ENCODE data around the gene GABRR3. TPM values are rescaled to one million over a fixed set of nuclear protein-coding genes. Genes with fewer than 3 reads are reported as not detected.
A peak's percentile ranks its signal among the peaks of the same experiment; 100 is the strongest.
"Not testable (repeated sequence)": the region's sequence is repeated elsewhere in the genome, so short reads cannot be mapped to it uniquely, and the experiment has no call there.

The GABRR3 gene
- polyA plus RNA-seq, 1 donor = not detected

- no peak for DNase-seq (ENCODE audit: low read depth)
Measured at GRCh38 chr3:98021830-98022560, 13.1 kb downstream of the GABRR3 start.

- DNase-seq (ENCODE audit: low read depth) = no peak
Measured at GRCh38 chr3:98020412-98020811, 14.7 kb downstream of the GABRR3 start.

GRCh38 chr3:98018301-98018700, 16.8 kb downstream of the GABRR3 start:
- DNase-seq (ENCODE audit: low read depth) = no peak

GRCh38 chr3:98014268-98014585, 20.9 kb downstream of the GABRR3 start:
- DNase-seq (ENCODE audit: low read depth) = no peak

GRCh38 chr3:98013411-98014267, 21.5 kb downstream of the GABRR3 start:
- DNase-seq (ENCODE audit: low read depth) = no peak

GRCh38 chr3:98012979-98013378, 22.1 kb downstream of the GABRR3 start:
- peak; percentile 77 for DNase-seq (ENCODE audit: low read depth)

- DNase-seq (ENCODE audit: low read depth) = not testable (repeated sequence)
Measured at GRCh38 chr3:98010883-98011449, 24.1 kb downstream of the GABRR3 start.

- DNase-seq (ENCODE audit: low read depth) = no peak
Measured at GRCh38 chr3:98010194-98010882, 24.8 kb downstream of the GABRR3 start.

GRCh38 chr3:98008855-98009254, 26.3 kb downstream of the GABRR3 start:
- no peak for DNase-seq (ENCODE audit: low read depth)

GRCh38 chr3:98005438-98005837, 29.7 kb downstream of the GABRR3 start:
- no peak for DNase-seq (ENCODE audit: low read depth)

GRCh38 chr3:98004721-98005120, 30.4 kb downstream of the GABRR3 start:
- DNase-seq (ENCODE audit: low read depth) = no peak

GRCh38 chr3:98003306-98003969, 31.7 kb downstream of the GABRR3 start:
- DNase-seq (ENCODE audit: low read depth) = no peak

- no peak for DNase-seq (ENCODE audit: low read depth)
Measured at GRCh38 chr3:98002717-98003116, 32.4 kb downstream of the GABRR3 start.

GRCh38 chr3:97999994-98000393, 35.1 kb downstream of the GABRR3 start:
- no peak for DNase-seq (ENCODE audit: low read depth)

- no peak for DNase-seq (ENCODE audit: low read depth)
Measured at GRCh38 chr3:97999103-97999502, 36.0 kb downstream of the GABRR3 start.

GRCh38 chr3:97996988-97997387, 38.1 kb downstream of the GABRR3 start:
- DNase-seq (ENCODE audit: low read depth) = no peak

GRCh38 chr3:97994328-97994945, 40.7 kb downstream of the GABRR3 start:
- no peak for DNase-seq (ENCODE audit: low read depth)

- DNase-seq (ENCODE audit: low read depth) = no peak
Measured at GRCh38 chr3:97993526-97993925, 41.6 kb downstream of the GABRR3 start.

GRCh38 chr3:97992547-97993173, 42.5 kb downstream of the GABRR3 start:
- no peak for DNase-seq (ENCODE audit: low read depth)

- DNase-seq (ENCODE audit: low read depth) = no peak
Measured at GRCh38 chr3:97991293-97991682, 43.8 kb downstream of the GABRR3 start.

Data from forelimb muscle (tissue), 1 donor.